Prostate gland (tissue), 2 donors: ENCODE results near the gene CLRN3. TPM values are rescaled to one million over a fixed set of nuclear protein-coding genes. Genes with fewer than 3 reads are reported as not detected.

Experiments
- DNase-seq: peaks from one replicate; pipeline ENCODE4 v3.0.0-alpha.2; 2019; ENCODE audit warnings: low spot score
- H3K27ac ChIP-seq, 2 donors: fragments of 200-600 bp; sonication (generic); 2 replicates each; pipeline ENCODE4 v1.5.1; 2017 to 2019
- H3K27me3 ChIP-seq: fragments of 200-600 bp; sonication (generic); replicated peaks from 2 replicates; pipeline ENCODE4 v1.5.1; 2019; ENCODE audit not compliant: insufficient read depth
- H3K36me3 ChIP-seq, 2 donors: fragments of 200-600 bp; sonication (generic); 1 replicate in 1 of 2; 2 replicates in 1 of 2; pipeline versions ENCODE4 v1.5.1 to v1.8.1; 2017 to 2019
- H3K4me1 ChIP-seq: fragments of 200-600 bp; sonication (generic); replicated peaks from 2 replicates; pipeline ENCODE4 v1.5.1; 2019
- H3K4me3 ChIP-seq, 2 donors: fragments of 200-600 bp; sonication (generic); 2 replicates each; pipeline ENCODE4 v1.5.1; 2017 to 2019
- H3K9me3 ChIP-seq: fragments of 200-600 bp; sonication (generic); 2 replicates; pipeline ENCODE4 v1.5.1; 2017
- CTCF ChIP-seq, 4 experiments: fragments of 200-600 bp in 2 of 4; fragments of 450-650 bp in 2 of 4; sonication (generic) in 2 of 4; IDR thresholded peaks; 1 replicate in 3 of 4; 2 replicates in 1 of 4; pipeline ENCODE4 v1.5.1; 2016 to 2019; ENCODE audit warnings: antibody characterized with exemption in 4 of 4, mild to moderate bottlenecking in 2 of 4, moderate library complexity in 2 of 4
- POLR2A ChIP-seq: fragments of 450-650 bp; IDR thresholded peaks from one replicate; pipeline ENCODE4 v1.6.1; 2016; ENCODE audit warnings: antibody characterized with exemption, mild to moderate bottlenecking
- POLR2AphosphoS5 ChIP-seq: sonication (generic); formaldehyde crosslinking; IDR thresholded peaks from one replicate; pipeline ENCODE4 v1.6.1; 2017; ENCODE audit warnings: antibody characterized with exemption
- WGBS: methylation state at CpG from one replicate; pipeline ENCODE4 v1.1.5; 2018; 5-methylcytosine and 5-hydroxymethylcytosine counted together
- intact Hi-C: fragments of 100-400 bp; cut with DNase I; formaldehyde crosslinking; loops from one replicate; pipeline ENCODE4 v1.14.2; 2022
- total RNA-seq, 2 donors: library from RNA; depleted of rRNA; stranded (reverse); fragments of >200 nt; gene quantifications; one replicate each; pipeline ENCODE4 v1.1.0, GENCODE V29; 2016

The CLRN3 gene
- total RNA-seq, 2 donors from 2014 or later, result not detected

- intact Hi-C loops, result no loop called here
- Histone ChIP-seq H3K4me1 (no peaks in the 10 kb centered on the region), H3K27me3 (no peaks in the 10 kb centered on the region), H3K9me3 (no peaks in the 10 kb centered on the region), H3K4me3 (no peak overlapping the region), H3K36me3 (no peaks in the 10 kb centered on the region), H3K27ac (no peak overlapping the region)
- no peak for TF ChIP-seq CTCF (IDR thresholded peaks at IDR 0.05)
- TF ChIP-seq POLR2AphosphoS5, result no peak
- no peak for TF ChIP-seq POLR2A
- no peak for DNase-seq
- 67% methylated on average over 6 of the region's 6 CpGs for WGBS
Observed at GRCh38 chr10:127836966-127837365, 55.8 kb downstream of the CLRN3 start.

- DNase-seq, result no peak
Observed at GRCh38 chr10:127836176-127836575, 56.6 kb downstream of the CLRN3 start.

GRCh38 chr10:127834791-127835190 lies 58.0 kb downstream of the CLRN3 start:
- Histone ChIP-seq H3K27ac (no peak overlapping the region), H3K9me3 (no peaks in the 10 kb centered on the region), H3K36me3 (no peaks in the 10 kb centered on the region), H3K4me3 (no peak overlapping the region), H3K27me3 (no peaks in the 10 kb centered on the region), H3K4me1 (no peaks in the 10 kb centered on the region)
- intact Hi-C loops, result no loop called here
- WGBS, result 70% methylated on average over 4 of the region's 4 CpGs
- DNase-seq, result no peak
- TF ChIP-seq POLR2A (no peak), POLR2AphosphoS5 (no peak), CTCF (IDR thresholded peaks at IDR 0.05) (no peak)

More at GRCh38 chr10:127836176-127836575, 56.6 kb downstream of the CLRN3 start:
- WGBS, result 81% methylated on average over 4 of the region's 4 CpGs
- intact Hi-C loops, result no loop called here
- Histone ChIP-seq H3K36me3 (no peaks in the 10 kb centered on the region), H3K4me3 (no peak overlapping the region), H3K9me3 (no peaks in the 10 kb centered on the region), H3K4me1 (no peaks in the 10 kb centered on the region), H3K27me3 (no peaks in the 10 kb centered on the region), H3K27ac (no peak overlapping the region)
- TF ChIP-seq CTCF (IDR thresholded peaks at IDR 0.05) (no peak), POLR2AphosphoS5 (no peak), POLR2A (no peak)

- TF ChIP-seq POLR2AphosphoS5 (no peak), POLR2A (no peak), CTCF (IDR thresholded peaks at IDR 0.05) (no peak)
- peak overlapping the region in 1 of 2 donors; percentile 8 for H3K27ac ChIP-seq
- H3K9me3 ChIP-seq, result no peaks in the 10 kb centered on the region
- no peaks in the 10 kb centered on the region for H3K4me1 ChIP-seq
- WGBS, result 70% methylated on average over 7 of the region's 7 CpGs
- no peak for DNase-seq
- no peak overlapping the region for H3K4me3 ChIP-seq
- no peaks in the 10 kb centered on the region for H3K27me3 ChIP-seq
- H3K36me3 ChIP-seq, result no peaks in the 10 kb centered on the region
- intact Hi-C loops, result no loop called here
Observed at GRCh38 chr10:127834221-127834620, 58.5 kb downstream of the CLRN3 start.

- no peaks in the 10 kb centered on the region for H3K27me3 ChIP-seq
- peak overlapping the region in 1 of 2 donors; percentile 8 for H3K27ac ChIP-seq
- 34% methylated on average over 7 of the region's 7 CpGs for WGBS
- H3K36me3 ChIP-seq, result no peaks in the 10 kb centered on the region
- DNase-seq, result no peak
- no peaks in the 10 kb centered on the region for H3K4me1 ChIP-seq
- no peak overlapping the region for H3K4me3 ChIP-seq
- intact Hi-C loops, result no loop called here
- TF ChIP-seq POLR2A (no peak), CTCF (IDR thresholded peaks at IDR 0.05) (no peak), POLR2AphosphoS5 (no peak)
- no peaks in the 10 kb centered on the region for H3K9me3 ChIP-seq
Observed at GRCh38 chr10:127833804-127834203, 58.9 kb downstream of the CLRN3 start.
